K562 (cell line): ENCODE measurements around the gene OLFML2A.

ENCODE experiments used
- DNMT1 ChIP-seq: fragments of 450-650 bp; IDR thresholded peaks from 2 replicates; pipeline ENCODE4 v1.6.1; 2016; ENCODE audit warnings: antibody characterized with exemption, mild to moderate bottlenecking
- EP300 ChIP-seq: IDR thresholded peaks from 2 replicates; pipeline ENCODE4 v1.6.1; 2012; ENCODE audit warnings: low read length, improper control_type of control experiment
- POLR2AphosphoS2 ChIP-seq: IDR thresholded peaks from 2 replicates; pipeline ENCODE4 v1.6.1; 2012; ENCODE audit warnings: low read length, improper control_type of control experiment
- POLR2AphosphoS5 ChIP-seq: IDR thresholded peaks from 2 replicates; pipeline ENCODE4 v1.6.1; 2011; ENCODE audit warnings: mild to moderate bottlenecking, low read depth, low read length, moderate library complexity; ENCODE audit not compliant: control insufficient read depth, insufficient read depth
- POLR2G ChIP-seq: fragments of 200-400 bp; formaldehyde crosslinking; IDR thresholded peaks from 2 replicates; pipeline ENCODE4 v1.6.1; 2017; ENCODE audit warnings: low read depth, mild to moderate bottlenecking, antibody characterized with exemption, low read length, moderate library complexity
- SMARCE1 ChIP-seq: fragments of 450-650 bp; IDR thresholded peaks from 2 replicates; pipeline ENCODE4 v1.7.1; 2016; ENCODE audit warnings: mild to moderate bottlenecking
- SREBF2 ChIP-seq: sonication (generic); formaldehyde crosslinking; IDR thresholded peaks from 2 replicates; pipeline ENCODE4 v1.4.0; 2020; ENCODE audit warnings: mild to moderate bottlenecking, missing genetic modification reagents
- TOE1 ChIP-seq, 2 experiments: fragments of 450-650 bp in 1 of 2; sonication (generic) in 1 of 2; formaldehyde crosslinking in 1 of 2; IDR thresholded peaks; 2 replicates each; pipeline versions ENCODE4 v1.7.1 to v1.8.0; 2016 to 2022; ENCODE audit warnings: borderline replicate concordance in 2 of 2, mild to moderate bottlenecking in 2 of 2, antibody characterized with exemption in 1 of 2, inconsistent platforms in 1 of 2, low read depth in 1 of 2, missing genetic modification reagents in 1 of 2, moderate library complexity in 1 of 2
- ZNF197 ChIP-seq: fragments of 200-800 bp; sonication (Bioruptor generic); IDR thresholded peaks from 2 replicates; pipeline ENCODE4 v1.6.1; 2016; ENCODE audit warnings: low read depth, missing genetic modification characterization, missing compliant biosample characterization
- TF ChIP-seq, protein P1 (sequence below): sonication (generic); formaldehyde crosslinking; IDR thresholded peaks from 2 replicates; pipeline ENCODE4 v1.9.0; 2022; ENCODE audit warnings: mild to moderate bottlenecking, missing genetic modification reagents
- TF ChIP-seq, protein P2 (sequence below), 3 experiments: IDR thresholded peaks in 2 of 3; conservative IDR thresholded peaks in 1 of 3; 2 replicates each; pipeline ENCODE4 v1.5.1; 2011 to 2012; ENCODE audit warnings: low read length in 3 of 3, mild to moderate bottlenecking in 3 of 3, control low read depth in 2 of 3, improper control_type of control experiment in 1 of 3, inconsistent platforms in 1 of 3, low read depth in 1 of 3, mixed read lengths in 1 of 3, moderate library complexity in 1 of 3; ENCODE audit not compliant: insufficient read depth in 2 of 3

DNA sequence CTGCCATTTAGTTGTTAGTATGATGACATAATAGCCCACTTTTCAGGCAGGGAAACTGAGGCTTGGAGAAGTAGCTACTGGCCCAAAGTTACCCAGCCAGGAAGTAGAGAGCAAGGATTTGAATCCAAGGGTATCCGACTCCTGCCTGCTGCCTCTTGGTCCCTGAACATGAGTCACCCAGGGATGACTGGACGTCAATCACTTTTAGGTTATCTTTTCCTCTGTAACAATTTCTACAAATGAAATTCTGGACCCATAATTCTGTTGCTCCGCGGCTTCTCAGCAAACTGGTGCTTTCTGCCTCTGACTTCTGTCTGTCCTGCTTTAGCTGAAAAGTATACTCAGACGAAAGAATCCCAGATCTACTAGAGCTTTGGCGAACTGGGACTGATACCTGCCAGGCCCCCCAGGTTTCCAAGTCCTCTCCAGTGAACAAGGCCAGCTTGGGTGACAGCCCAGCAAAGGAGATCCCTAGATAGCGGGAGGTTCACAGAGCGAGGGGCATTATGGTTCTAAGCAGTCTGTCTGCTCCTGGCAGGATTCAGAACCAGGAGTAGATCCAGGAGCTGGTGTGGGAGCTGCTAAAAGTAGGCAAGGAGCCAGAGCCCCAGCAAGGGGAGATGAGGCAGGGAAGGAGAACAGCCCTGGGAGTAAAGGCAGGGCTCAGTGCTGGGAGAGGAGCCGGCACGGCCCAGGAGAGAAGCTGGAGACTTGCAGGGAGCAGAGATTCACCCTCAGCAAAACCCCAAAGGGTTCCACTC, 20.6 kb downstream of the OLFML2A start:
- no peak for TF ChIP-seq TOE1 (IDR thresholded peaks at IDR 0.05; ENCODE audit: borderline replicate concordance)
- no peak for TF ChIP-seq TOE1 (CRISPR knock-in tag; IDR thresholded peaks at IDR 0.05; ENCODE audit: borderline replicate concordance, low read depth)
- TF ChIP-seq, protein P1, sequence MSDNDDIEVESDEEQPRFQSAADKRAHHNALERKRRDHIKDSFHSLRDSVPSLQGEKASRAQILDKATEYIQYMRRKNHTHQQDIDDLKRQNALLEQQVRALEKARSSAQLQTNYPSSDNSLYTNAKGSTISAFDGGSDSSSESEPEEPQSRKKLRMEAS (CRISPR knock-in tag), result no peak
- TF ChIP-seq POLR2AphosphoS2, result no peak
- no peak for TF ChIP-seq EP300
- TF ChIP-seq POLR2AphosphoS5, result no peak
- TF ChIP-seq SMARCE1, result no peak
- no peak for TF ChIP-seq POLR2G
- TF ChIP-seq ZNF197, result no peak
- TF ChIP-seq, protein P2, sequence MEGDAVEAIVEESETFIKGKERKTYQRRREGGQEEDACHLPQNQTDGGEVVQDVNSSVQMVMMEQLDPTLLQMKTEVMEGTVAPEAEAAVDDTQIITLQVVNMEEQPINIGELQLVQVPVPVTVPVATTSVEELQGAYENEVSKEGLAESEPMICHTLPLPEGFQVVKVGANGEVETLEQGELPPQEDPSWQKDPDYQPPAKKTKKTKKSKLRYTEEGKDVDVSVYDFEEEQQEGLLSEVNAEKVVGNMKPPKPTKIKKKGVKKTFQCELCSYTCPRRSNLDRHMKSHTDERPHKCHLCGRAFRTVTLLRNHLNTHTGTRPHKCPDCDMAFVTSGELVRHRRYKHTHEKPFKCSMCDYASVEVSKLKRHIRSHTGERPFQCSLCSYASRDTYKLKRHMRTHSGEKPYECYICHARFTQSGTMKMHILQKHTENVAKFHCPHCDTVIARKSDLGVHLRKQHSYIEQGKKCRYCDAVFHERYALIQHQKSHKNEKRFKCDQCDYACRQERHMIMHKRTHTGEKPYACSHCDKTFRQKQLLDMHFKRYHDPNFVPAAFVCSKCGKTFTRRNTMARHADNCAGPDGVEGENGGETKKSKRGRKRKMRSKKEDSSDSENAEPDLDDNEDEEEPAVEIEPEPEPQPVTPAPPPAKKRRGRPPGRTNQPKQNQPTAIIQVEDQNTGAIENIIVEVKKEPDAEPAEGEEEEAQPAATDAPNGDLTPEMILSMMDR (IDR thresholded peaks at IDR 0.05 in 2 of 3, conservative IDR thresholded peaks at IDR 0.05 in 1 of 3; ENCODE audit: insufficient read depth in 2 of 3, low read depth in 1 of 3, low read length in 3 of 3), result no peak
- no peak for TF ChIP-seq DNMT1
- TF ChIP-seq SREBF2, result no peak
